ENCODE results near the gene RAB11FIP5.

RAB11FIP5 gene

DNA sequence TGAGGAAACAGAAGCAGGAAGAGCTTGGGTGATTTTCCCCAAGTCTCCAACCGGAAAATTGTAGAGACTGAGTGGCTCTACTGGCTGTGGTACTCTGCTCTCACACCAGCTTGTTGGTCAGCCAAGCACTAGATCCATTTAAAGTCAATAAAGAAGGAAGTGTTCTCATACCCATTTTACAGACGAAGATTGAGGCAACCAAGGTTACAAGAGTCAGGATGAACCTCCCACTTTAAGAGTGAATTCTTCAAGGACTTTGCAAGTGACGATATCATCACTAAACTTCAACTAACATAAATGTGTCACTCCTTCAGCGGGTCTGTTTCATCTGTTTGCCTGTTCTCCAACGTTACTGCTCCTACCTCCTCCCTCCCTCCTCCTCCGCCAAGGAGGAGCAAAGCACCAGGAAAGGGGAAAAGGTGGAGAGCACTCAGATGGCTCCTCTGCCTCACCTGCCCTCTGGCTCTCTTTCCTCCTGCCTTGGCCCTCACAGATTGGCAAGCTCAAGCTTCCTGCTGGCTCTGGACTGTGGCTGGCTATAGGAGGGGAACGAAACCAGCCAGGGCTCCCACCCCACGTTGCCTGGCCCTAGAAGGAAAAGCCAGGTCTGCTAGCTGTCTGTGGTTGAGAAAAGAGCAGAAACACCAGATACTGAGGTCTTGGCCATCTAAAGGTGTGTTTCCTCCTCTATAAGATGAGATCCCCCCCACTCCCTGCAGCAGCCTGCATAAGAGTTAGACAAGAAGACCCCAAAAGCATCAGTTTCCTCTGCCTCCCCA lies 3.6 kb upstream of the RAB11FIP5 start:
- TF ChIP-seq FOXP2 (optimal IDR thresholded peaks at IDR 0.05; ENCODE audit: borderline replicate concordance, extremely low read depth, extremely low read length, insufficient read depth) (no peak), POLR2AphosphoS5 (IDR thresholded peaks at IDR 0.05; ENCODE audit: low read depth, low read length) (no peak), TAF1 (IDR thresholded peaks at IDR 0.05; ENCODE audit: borderline replicate concordance, insufficient read depth, low read length) (no peak), REST (IDR thresholded peaks at IDR 0.05; ENCODE audit: insufficient read depth in 1 of 2, low read depth in 2 of 2, low read length in 2 of 2) (no peak), SIN3A (IDR thresholded peaks at IDR 0.05; ENCODE audit: borderline replicate concordance, insufficient read depth, low read length) (no peak)

GRCh38 chr2:73114273-73114867 lies 1.6 kb upstream of the RAB11FIP5 start:
- no peak for TF ChIP-seq REST (IDR thresholded peaks at IDR 0.05; ENCODE audit: insufficient read depth in 1 of 2, low read depth in 2 of 2, low read length in 2 of 2)
- TF ChIP-seq POLR2AphosphoS5 (IDR thresholded peaks at IDR 0.05; ENCODE audit: low read depth, low read length): no peak
- no peak for TF ChIP-seq FOXP2 (optimal IDR thresholded peaks at IDR 0.05; ENCODE audit: borderline replicate concordance, extremely low read depth, extremely low read length, insufficient read depth)
- TF ChIP-seq SIN3A (IDR thresholded peaks at IDR 0.05; ENCODE audit: borderline replicate concordance, insufficient read depth, low read length): no peak
- no peak for TF ChIP-seq TAF1 (IDR thresholded peaks at IDR 0.05; ENCODE audit: borderline replicate concordance, insufficient read depth, low read length)

- TF ChIP-seq FOXP2 (optimal IDR thresholded peaks at IDR 0.05; ENCODE audit: borderline replicate concordance, extremely low read depth, extremely low read length, insufficient read depth) (no peak), POLR2AphosphoS5 (IDR thresholded peaks at IDR 0.05; ENCODE audit: low read depth, low read length) (no peak), REST (IDR thresholded peaks at IDR 0.05; ENCODE audit: insufficient read depth in 1 of 2, low read depth in 2 of 2, low read length in 2 of 2) (no peak), SIN3A (IDR thresholded peaks at IDR 0.05; ENCODE audit: borderline replicate concordance, insufficient read depth, low read length) (no peak), TAF1 (IDR thresholded peaks at IDR 0.05; ENCODE audit: borderline replicate concordance, insufficient read depth, low read length) (no peak)
These were observed 479 bp downstream of the RAB11FIP5 start for GRCh38 chr2:73112026-73112912.

GRCh38 chr2:73111073-73112025 lies 1.4 kb downstream of the RAB11FIP5 start:
- TF ChIP-seq TAF1 (IDR thresholded peaks at IDR 0.05; ENCODE audit: borderline replicate concordance, insufficient read depth, low read length) (no peak), FOXP2 (optimal IDR thresholded peaks at IDR 0.05; ENCODE audit: borderline replicate concordance, extremely low read depth, extremely low read length, insufficient read depth) (no peak), SIN3A (IDR thresholded peaks at IDR 0.05; ENCODE audit: borderline replicate concordance, insufficient read depth, low read length) (no peak), POLR2AphosphoS5 (IDR thresholded peaks at IDR 0.05; ENCODE audit: low read depth, low read length) (no peak), REST (IDR thresholded peaks at IDR 0.05; ENCODE audit: insufficient read depth in 1 of 2, low read depth in 2 of 2, low read length in 2 of 2) (no peak)
